ENCODE results near the gene LARP6. TPM values are rescaled to one million over a fixed set of nuclear protein-coding genes. Genes with fewer than 3 reads are reported as not detected.

The LARP6 gene
- total and polyA plus RNA-seq, 2 experiments from 2014 or later = 20.0 to 22.4 TPM

- Mint-ChIP-seq H3K36me3 (ENCODE audit: low read depth) (no peaks in the 10 kb centered on the region), H3K4me3 (no peak overlapping the region), H3K9me3 (no peaks in the 10 kb centered on the region), H3K27ac (no peak overlapping the region), H3K4me1 (peaks cover 3% of the 10 kb centered on the region; the same call in 1 of the 3 replicates), H3K27me3 (ENCODE audit: insufficient read depth, low read depth, poor library complexity) (no peaks in the 10 kb centered on the region)
- H3K4me1 ChIP-seq (ENCODE audit: insufficient read depth) = no peaks in the 10 kb centered on the region
- no peak overlapping the region for H3K27ac ChIP-seq (ENCODE audit: low read depth)
- H3K36me3 ChIP-seq (ENCODE audit: insufficient read depth) = no peaks in the 10 kb centered on the region
- H3F3A ChIP-seq (replicated peaks; ENCODE audit: low read depth) = no peaks in the 10 kb centered on the region
- TF ChIP-seq JUNB (IDR thresholded peaks at IDR 0.05; ENCODE audit: unreplicated experiment) (no peak), ZNF331 (CRISPR knock-in tag; IDR thresholded peaks at IDR 0.05; ENCODE audit: low read depth) (no peak), STAT1 (IDR thresholded peaks at IDR 0.05; ENCODE audit: unreplicated experiment) (no peak), EZH2phosphoT487 (IDR thresholded peaks at IDR 0.05; ENCODE audit: unreplicated experiment) (no peak), POLR2AphosphoS5 (IDR thresholded peaks at IDR 0.05; ENCODE audit: low read depth) (no peak), CREB1 (CRISPR knock-in tag; IDR thresholded peaks at IDR 0.05; ENCODE audit: low read depth) (no peak), REST (IDR thresholded peaks at IDR 0.05; ENCODE audit: unreplicated experiment) (no peak), CTCF (conservative IDR thresholded peaks at IDR 0.05; ENCODE audit: low read depth in 2 of 2) (no peak), EZH2 (IDR thresholded peaks at IDR 0.05; ENCODE audit: low read depth, unreplicated experiment) (no peak), NANOG (IDR thresholded peaks at IDR 0.05; ENCODE audit: borderline replicate concordance) (no peak), ZNF114 (CRISPR knock-in tag; IDR thresholded peaks at IDR 0.05) (no peak)
- TF ChIP-seq, protein P1, sequence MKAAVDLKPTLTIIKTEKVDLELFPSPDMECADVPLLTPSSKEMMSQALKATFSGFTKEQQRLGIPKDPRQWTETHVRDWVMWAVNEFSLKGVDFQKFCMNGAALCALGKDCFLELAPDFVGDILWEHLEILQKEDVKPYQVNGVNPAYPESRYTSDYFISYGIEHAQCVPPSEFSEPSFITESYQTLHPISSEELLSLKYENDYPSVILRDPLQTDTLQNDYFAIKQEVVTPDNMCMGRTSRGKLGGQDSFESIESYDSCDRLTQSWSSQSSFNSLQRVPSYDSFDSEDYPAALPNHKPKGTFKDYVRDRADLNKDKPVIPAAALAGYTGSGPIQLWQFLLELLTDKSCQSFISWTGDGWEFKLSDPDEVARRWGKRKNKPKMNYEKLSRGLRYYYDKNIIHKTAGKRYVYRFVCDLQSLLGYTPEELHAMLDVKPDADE (IDR thresholded peaks at IDR 0.05) = no peak
- TF ChIP-seq, protein P2, sequence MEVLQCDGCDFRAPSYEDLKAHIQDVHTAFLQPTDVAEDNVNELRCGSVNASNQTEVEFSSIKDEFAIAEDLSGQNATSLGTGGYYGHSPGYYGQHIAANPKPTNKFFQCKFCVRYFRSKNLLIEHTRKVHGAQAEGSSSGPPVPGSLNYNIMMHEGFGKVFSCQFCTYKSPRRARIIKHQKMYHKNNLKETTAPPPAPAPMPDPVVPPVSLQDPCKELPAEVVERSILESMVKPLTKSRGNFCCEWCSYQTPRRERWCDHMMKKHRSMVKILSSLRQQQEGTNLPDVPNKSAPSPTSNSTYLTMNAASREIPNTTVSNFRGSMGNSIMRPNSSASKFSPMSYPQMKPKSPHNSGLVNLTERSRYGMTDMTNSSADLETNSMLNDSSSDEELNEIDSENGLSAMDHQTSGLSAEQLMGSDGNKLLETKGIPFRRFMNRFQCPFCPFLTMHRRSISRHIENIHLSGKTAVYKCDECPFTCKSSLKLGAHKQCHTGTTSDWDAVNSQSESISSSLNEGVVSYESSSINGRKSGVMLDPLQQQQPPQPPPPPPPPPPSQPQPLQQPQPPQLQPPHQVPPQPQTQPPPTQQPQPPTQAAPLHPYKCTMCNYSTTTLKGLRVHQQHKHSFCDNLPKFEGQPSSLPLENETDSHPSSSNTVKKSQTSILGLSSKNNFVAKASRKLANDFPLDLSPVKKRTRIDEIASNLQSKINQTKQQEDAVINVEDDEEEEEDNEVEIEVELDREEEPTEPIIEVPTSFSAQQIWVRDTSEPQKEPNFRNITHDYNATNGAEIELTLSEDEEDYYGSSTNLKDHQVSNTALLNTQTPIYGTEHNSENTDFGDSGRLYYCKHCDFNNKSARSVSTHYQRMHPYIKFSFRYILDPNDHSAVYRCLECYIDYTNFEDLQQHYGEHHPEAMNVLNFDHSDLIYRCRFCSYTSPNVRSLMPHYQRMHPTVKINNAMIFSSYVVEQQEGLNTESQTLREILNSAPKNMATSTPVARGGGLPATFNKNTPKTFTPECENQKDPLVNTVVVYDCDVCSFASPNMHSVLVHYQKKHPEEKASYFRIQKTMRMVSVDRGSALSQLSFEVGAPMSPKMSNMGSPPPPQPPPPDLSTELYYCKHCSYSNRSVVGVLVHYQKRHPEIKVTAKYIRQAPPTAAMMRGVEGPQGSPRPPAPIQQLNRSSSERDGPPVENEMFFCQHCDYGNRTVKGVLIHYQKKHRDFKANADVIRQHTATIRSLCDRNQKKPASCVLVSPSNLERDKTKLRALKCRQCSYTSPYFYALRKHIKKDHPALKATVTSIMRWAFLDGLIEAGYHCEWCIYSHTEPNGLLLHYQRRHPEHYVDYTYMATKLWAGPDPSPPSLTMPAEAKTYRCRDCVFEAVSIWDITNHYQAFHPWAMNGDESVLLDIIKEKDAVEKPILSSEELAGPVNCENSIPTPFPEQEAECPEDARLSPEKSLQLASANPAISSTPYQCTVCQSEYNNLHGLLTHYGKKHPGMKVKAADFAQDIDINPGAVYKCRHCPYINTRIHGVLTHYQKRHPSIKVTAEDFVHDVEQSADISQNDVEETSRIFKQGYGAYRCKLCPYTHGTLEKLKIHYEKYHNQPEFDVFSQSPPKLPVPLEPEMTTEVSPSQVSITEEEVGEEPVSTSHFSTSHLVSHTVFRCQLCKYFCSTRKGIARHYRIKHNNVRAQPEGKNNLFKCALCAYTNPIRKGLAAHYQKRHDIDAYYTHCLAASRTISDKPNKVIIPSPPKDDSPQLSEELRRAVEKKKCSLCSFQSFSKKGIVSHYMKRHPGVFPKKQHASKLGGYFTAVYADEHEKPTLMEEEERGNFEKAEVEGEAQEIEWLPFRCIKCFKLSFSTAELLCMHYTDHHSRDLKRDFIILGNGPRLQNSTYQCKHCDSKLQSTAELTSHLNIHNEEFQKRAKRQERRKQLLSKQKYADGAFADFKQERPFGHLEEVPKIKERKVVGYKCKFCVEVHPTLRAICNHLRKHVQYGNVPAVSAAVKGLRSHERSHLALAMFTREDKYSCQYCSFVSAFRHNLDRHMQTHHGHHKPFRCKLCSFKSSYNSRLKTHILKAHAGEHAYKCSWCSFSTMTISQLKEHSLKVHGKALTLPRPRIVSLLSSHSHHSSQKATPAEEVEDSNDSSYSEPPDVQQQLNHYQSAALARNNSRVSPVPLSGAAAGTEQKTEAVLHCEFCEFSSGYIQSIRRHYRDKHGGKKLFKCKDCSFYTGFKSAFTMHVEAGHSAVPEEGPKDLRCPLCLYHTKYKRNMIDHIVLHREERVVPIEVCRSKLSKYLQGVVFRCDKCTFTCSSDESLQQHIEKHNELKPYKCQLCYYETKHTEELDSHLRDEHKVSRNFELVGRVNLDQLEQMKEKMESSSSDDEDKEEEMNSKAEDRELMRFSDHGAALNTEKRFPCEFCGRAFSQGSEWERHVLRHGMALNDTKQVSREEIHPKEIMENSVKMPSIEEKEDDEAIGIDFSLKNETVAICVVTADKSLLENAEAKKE (CRISPR knock-in tag; IDR thresholded peaks at IDR 0.05) = no peak
- no peaks in the 10 kb centered on the region for H3K79me2 ChIP-seq (replicated peaks; ENCODE audit: insufficient read depth)
- no peak overlapping the region for H2AFZ ChIP-seq
- no peaks in the 10 kb centered on the region for H3K27me3 ChIP-seq (ENCODE audit: insufficient read depth)
- DNase-seq (ENCODE audit: low spot score) (no peak), ATAC-seq (no peak)
- H3K4me3 ChIP-seq = no peak overlapping the region
- no peak overlapping the region for H3K4me2 ChIP-seq
- no peaks in the 10 kb centered on the region for H4K20me1 ChIP-seq (replicated peaks; ENCODE audit: insufficient read depth)
- H3K9me2 ChIP-seq (ENCODE audit: insufficient read depth) = no peaks in the 10 kb centered on the region
Observed at GRCh38 chr15:70786996-70787395, 67.0 kb downstream of the LARP6 start.

All from GM23338 (cell line).